ENCODE measurements around the gene FAM3A.

Gene FAM3A

DNA sequence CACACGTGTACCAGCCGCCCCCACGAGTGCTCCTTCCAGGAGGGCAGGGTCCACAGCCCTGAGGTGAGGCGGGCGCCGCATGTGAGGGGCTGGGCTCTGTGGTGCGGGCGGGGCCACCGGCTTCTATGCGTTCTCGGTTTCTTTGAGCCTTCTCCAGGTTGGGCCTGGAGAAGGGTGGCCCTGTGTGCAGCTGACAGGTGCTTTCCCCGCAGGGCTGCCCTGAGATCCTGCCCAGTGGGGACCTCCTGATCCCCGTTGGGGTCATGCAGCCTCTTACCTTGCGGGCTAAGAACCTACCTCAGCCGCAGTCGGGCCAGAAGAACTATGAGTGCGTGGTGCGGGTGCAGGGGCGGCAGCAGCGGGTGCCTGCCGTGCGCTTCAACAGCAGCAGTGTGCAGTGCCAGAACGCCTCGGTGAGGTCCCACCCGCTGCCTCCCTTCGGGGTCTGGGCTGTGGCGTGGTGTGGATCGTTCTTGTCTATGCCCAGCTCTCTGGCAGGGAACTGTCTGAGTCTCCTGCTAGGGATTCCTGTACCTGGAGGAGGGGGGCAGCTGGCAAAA is 51.1 kb downstream of the FAM3A start:
- DNase-seq (ENCODE audit: insufficient read length, low spot score), result no peak
- FAIRE-seq, result no peak

DNA sequence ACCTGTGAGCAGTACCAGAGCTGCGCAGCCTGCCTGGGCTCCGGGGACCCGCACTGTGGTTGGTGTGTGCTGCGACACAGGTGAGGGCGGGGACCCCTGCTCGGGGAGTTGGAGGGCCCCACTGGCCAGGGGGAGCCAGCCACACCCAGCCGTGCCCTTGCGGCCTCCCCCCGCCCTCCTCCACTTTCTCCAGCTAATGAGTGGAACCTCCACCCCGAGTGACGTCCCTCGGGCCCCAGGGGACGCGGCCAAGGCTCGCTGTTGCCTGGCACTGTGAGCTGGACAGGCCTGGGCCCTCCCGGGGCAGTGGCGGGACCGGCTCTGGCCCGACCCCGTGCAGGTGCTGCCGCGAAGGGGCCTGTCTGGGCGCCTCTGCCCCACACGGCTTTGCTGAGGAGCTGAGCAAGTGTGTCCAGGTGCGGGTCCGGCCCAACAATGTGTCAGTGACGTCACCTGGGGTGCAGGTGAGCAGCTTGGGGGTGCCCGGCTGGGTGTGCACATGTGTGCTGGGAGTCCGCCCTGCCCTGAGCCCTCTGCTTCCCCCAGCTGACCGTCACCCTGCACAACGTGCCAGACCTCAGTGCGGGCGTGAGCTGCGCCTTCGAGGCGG is 52.3 kb downstream of the FAM3A start:
- no peak for DNase-seq (ENCODE audit: insufficient read length, low spot score)
- no peak for FAIRE-seq

DNA sequence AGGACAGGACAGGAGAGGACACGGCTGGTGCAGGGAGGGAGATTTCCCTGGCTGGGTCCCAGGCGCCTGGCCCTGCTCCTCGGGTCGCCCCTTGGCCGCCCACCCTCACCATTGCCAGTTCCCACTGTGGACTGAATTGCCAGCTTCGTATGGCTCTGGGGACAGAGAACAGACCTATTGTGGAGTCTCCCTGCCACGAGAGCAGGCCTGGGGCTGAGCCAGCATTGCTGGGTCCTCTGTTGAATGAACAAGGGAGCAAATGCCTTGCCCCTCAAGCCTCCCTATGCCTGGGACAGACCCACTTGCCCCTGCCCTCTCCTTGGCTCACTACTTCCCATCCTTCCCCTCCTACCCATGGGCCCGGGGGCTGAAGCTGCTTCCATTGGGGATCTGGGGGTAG is 53.6 kb downstream of the FAM3A start:
- no peak for FAIRE-seq
- DNase-seq (ENCODE audit: insufficient read length, low spot score), result no peak

DNA sequence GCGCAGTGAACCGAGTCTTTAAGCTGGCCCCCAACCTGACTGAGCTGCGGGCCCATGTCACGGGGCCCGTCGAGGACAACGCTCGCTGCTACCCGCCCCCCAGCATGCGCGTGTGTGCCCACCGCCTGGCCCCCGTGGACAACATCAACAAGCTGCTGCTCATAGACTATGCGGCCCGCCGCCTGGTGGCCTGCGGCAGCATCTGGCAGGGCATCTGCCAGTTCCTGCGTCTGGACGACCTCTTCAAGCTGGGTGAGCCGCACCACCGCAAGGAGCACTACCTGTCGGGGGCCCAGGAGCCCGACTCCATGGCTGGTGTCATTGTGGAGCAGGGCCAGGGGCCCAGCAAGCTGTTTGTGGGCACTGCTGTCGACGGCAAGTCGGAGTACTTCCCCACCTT is 55.7 kb downstream of the FAM3A start:
- no peak for FAIRE-seq

DNA sequence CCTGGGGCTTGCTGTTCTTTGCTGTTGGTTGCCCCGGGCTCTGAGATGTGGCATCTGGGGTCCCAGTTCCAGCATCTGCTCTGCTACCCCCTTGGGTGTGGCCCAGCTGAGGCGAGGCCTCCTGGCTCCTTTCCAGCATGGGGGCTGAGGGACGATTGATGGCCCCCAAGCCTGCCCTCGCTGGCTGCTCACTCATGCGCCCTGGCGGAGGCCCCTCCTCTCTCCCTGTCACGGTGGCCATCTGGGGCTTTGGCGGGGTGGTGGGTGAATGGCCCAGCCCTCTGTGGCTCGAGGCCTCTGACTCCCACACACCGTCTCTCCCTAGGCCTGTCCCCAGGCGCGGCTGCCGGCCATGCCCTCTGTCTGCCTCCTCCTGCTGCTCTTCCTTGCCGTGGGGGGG is 56.2 kb downstream of the FAM3A start:
- no peak for DNase-seq (ENCODE audit: insufficient read length, low spot score)

More for the DNA sequence above, 55.7 kb downstream of the FAM3A start:
- no peak for DNase-seq (ENCODE audit: insufficient read length, low spot score)

DNA sequence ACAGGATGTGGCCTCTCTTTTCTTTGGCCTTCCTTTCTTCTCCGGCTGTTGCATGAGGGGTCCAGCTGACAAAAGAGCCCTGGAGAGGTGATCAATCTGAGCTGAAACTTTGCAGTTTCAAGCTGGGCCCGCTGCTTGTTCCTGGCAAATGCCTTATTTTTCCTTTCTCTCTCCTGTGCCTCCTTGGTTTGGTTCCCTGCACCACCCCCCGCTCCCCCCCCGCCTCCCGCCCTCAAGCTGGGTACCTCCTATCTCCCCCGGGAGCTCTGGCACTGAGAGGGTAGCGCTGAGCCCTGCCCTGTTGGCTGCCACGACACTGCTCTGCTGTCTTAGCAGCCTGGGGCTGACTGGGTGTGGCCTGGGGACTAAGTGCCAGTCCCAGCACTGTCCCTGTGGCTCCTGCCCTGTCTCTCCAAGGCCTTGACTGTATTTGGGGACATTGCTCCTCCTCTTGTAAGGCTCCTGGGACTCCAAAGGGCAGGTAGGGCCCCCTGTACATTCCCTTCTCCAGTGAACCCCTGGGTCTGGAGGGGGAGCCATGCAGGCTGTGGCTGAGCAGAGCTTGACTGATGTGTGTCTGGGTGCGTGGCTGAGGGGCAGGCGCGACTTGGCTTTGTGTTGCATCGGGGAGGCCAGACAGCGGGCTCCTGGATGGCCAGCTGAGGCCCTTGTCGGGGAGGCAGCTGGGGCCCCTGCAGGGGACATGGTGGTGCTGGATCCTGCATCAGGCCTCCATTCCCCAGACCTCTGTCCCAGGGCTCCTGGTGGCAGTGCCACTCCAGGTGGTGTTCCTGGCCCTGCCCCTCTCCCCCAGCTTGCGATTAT is 56.9 kb downstream of the FAM3A start:
- no peak for DNase-seq (ENCODE audit: insufficient read length, low spot score)
- FAIRE-seq, result peak; percentile 55

More for the DNA sequence above, 56.2 kb downstream of the FAM3A start:
- no peak for FAIRE-seq

DNA sequence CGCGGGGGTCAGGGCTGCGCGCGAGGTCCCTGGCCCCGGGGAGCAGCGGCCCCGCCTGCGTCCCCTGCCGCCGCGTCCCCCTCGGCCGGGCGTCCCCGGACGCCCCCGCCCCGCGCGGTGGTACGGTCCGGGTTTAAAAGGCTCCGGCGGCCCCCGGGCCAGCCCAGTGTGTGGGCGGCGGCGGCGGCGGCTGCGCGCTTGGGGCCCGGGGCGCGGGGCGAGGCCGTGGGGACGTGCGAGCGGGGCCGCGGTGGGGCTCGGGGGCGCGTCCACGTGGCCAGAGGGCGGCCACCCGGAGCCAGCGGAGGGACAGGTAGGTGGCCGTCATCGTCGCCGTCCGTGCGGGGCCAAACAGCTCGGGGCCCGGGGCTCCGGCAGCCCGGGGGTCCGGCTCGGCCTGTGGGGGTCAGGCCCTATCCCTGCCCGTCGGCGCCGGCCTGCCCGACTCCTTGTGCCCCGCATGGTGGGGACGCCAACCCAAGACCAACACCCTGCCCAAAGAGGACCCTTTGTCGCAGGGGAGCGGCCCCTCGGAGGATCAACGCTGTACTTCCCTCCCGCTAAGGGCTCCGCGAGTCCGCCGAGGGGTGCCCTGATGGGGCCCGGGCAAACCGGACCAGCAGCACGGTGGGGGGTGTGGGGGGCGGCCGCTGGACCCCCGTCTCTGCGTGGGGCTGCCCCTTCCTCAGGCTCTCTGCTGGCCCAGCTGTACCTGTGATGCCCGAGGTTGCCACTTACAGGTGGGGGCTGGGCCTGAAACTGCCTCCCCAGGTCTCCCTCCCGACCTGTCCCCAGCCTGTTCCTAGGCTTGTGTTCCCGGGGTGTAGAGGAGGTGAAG is 57.7 kb downstream of the FAM3A start, which contains the start of gene PLXNA3:
TSS of gene PLXNA3 (plus strand) at position 166 of the 838 bp plus-strand sequence. CDS start 1,903 bp downstream, outside the sequence.
- peak; percentile 53 for DNase-seq (ENCODE audit: insufficient read length, low spot score)
- no peak for FAIRE-seq

DNA sequence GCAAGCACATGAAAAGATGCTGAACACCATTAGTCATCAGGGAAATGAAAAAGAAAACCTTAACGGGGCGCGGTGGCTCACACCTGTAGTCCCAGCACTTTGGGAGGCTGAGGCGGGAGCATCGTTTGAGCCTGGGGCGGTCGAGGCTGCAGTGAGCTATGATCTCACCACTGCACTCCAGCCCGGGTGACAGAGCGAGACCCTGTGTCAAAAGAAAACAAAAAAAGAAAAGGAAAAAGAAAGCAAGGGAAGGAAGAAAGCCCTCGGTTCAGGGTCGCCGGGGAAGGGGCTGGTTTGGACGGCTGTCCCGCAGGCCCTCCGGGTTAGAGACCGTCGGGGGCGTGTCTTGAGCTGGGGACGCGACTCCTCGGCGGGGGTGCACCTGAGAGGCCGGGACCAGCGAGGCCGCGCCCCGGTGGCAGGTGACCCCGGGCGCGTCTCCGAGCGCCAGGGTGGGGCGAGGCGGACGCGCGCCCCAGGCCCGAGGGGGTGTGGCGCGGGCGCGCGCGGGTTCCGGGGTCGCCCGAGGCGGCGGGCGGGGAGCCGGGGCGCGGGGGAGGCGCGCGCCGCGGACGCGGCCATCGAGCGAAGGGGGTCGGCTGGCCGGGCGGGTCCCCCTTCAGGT is 58.4 kb downstream of the FAM3A start:
- DNase-seq (ENCODE audit: insufficient read length, low spot score), result peak; percentile 58
- peak; percentile 14 for FAIRE-seq

All from GM19239 (cell line).